Measurements from ENCODE around the gene NT5DC2.

- TF ChIP-seq MAX (IDR thresholded peaks at IDR 0.05; ENCODE audit: low read depth, low read length) (no peak), CTCF (IDR thresholded peaks at IDR 0.05; ENCODE audit: low read depth, low read length) (no peak), POLR2A (IDR thresholded peaks at IDR 0.05; ENCODE audit: extremely low read depth, insufficient read length) (no peak), MYC (IDR thresholded peaks at IDR 0.05; ENCODE audit: low read depth, low read length) (no peak)
Measured at GRCh38 chr3:52544937-52545336, 11.3 kb upstream of the NT5DC2 start.
